ENCODE results near the gene TRERF1.
A peak's percentile ranks its signal among the peaks of the same experiment; 100 is the strongest.
"Not testable (repeated sequence)": the region's sequence is repeated elsewhere in the genome, so short reads cannot be mapped to it uniquely, and the experiment has no call there.

TRERF1 gene

GRCh38 chr6:42451333-42452170 lies at the start of gene TRERF1:
TSS of gene TRERF1 (minus strand) at chr6:42451926. CDS start at chr6:42269590, 182,336 bp downstream.
- peak; percentile 39 for DNase-seq

GRCh38 chr6:42498473-42499128 lies 46.9 kb upstream of the TRERF1 start:
- DNase-seq: no peak

GRCh38 chr6:42493914-42494539 lies 42.3 kb upstream of the TRERF1 start:
- DNase-seq: no peak

- no peak for DNase-seq
Observed at GRCh38 chr6:42488129-42488528, 36.4 kb upstream of the TRERF1 start.

GRCh38 chr6:42484261-42484660 lies 32.5 kb upstream of the TRERF1 start:
- no peak for DNase-seq

GRCh38 chr6:42482174-42482573 lies 30.4 kb upstream of the TRERF1 start:
- no peak for DNase-seq

- DNase-seq: no peak
Observed at GRCh38 chr6:42471714-42472113, 20.0 kb upstream of the TRERF1 start.

GRCh38 chr6:42471142-42471541 lies 19.4 kb upstream of the TRERF1 start:
- DNase-seq: no peak

GRCh38 chr6:42468273-42468672 lies 16.5 kb upstream of the TRERF1 start:
- DNase-seq: no peak

GRCh38 chr6:42467651-42468050 lies 15.9 kb upstream of the TRERF1 start:
- DNase-seq: no peak

- DNase-seq: not testable (repeated sequence)
Observed at GRCh38 chr6:42466470-42466869, 14.7 kb upstream of the TRERF1 start.

- DNase-seq: no peak
Observed at GRCh38 chr6:42462474-42462972, 10.8 kb upstream of the TRERF1 start.

GRCh38 chr6:42460883-42461282 lies 9.2 kb upstream of the TRERF1 start:
- no peak for DNase-seq

GRCh38 chr6:42459888-42460287 lies 8.2 kb upstream of the TRERF1 start:
- DNase-seq: no peak

- DNase-seq: no peak
Observed at GRCh38 chr6:42454428-42454791, 2.7 kb upstream of the TRERF1 start.

GRCh38 chr6:42453654-42454427 lies 2.1 kb upstream of the TRERF1 start:
- DNase-seq: no peak

- DNase-seq: peak; percentile 68
Observed at GRCh38 chr6:42453031-42453653, 1.4 kb upstream of the TRERF1 start.

- peak; percentile 50 for DNase-seq
Observed at GRCh38 chr6:42452171-42453030, 675 bp upstream of the TRERF1 start.

- DNase-seq: peak; percentile 17
Observed at GRCh38 chr6:42450477-42451332, 1.0 kb downstream of the TRERF1 start.

- DNase-seq: no peak
Observed at GRCh38 chr6:42449917-42450476, 1.7 kb downstream of the TRERF1 start.

Data from CD4-positive, alpha-beta T cell treated with Interleukin-15 for 1 hour (primary cell).